NCI-H748 treated with DMSO at 0.1 percent for 48 hours (cell line): ENCODE results near the gene CFAP73.
"Not testable (repeated sequence)": the region's sequence is repeated elsewhere in the genome, so short reads cannot be mapped to it uniquely, and the experiment has no call there.

ENCODE experiments used
- DNase-seq: peaks from one replicate; lab custom pipeline; 2025; lab: John Stamatoyannopoulos, UW

CFAP73 gene

GRCh38 chr12:113119980-113120669 lies 29.4 kb upstream of the CFAP73 start:
- no peak for DNase-seq

- DNase-seq: no peak
Observed at GRCh38 chr12:113120670-113121370, 28.7 kb upstream of the CFAP73 start.

- no peak for DNase-seq
Observed at GRCh38 chr12:113127791-113128199, 21.7 kb upstream of the CFAP73 start.

GRCh38 chr12:113128802-113129663 lies 20.5 kb upstream of the CFAP73 start:
- no peak for DNase-seq

- no peak for DNase-seq
Observed at GRCh38 chr12:113129664-113130456, 19.7 kb upstream of the CFAP73 start.

- no peak for DNase-seq
Observed at GRCh38 chr12:113130457-113131135, 18.9 kb upstream of the CFAP73 start.

GRCh38 chr12:113131556-113131955 lies 18.0 kb upstream of the CFAP73 start:
- DNase-seq: no peak

GRCh38 chr12:113133036-113133435 lies 16.5 kb upstream of the CFAP73 start:
- DNase-seq: no peak

GRCh38 chr12:113133666-113134065 lies 15.9 kb upstream of the CFAP73 start:
- no peak for DNase-seq

- no peak for DNase-seq
Observed at GRCh38 chr12:113134071-113134470, 15.5 kb upstream of the CFAP73 start.

- no peak for DNase-seq
Observed at GRCh38 chr12:113134521-113134951, 15.0 kb upstream of the CFAP73 start.

GRCh38 chr12:113135178-113136127 lies 14.1 kb upstream of the CFAP73 start, which contains the start of gene RASAL1:
TSS of gene RASAL1 (minus strand) at chr12:113135761. CDS start at chr12:113135462, 299 bp downstream.
- peak; percentile 65 for DNase-seq

- no peak for DNase-seq
Observed at GRCh38 chr12:113136128-113136989, 13.2 kb upstream of the CFAP73 start.

GRCh38 chr12:113136990-113137511 lies 12.5 kb upstream of the CFAP73 start:
- no peak for DNase-seq

GRCh38 chr12:113137861-113138783 lies 11.4 kb upstream of the CFAP73 start:
- no peak for DNase-seq

GRCh38 chr12:113138826-113139225 lies 10.7 kb upstream of the CFAP73 start:
- no peak for DNase-seq

GRCh38 chr12:113140706-113141105 lies 8.8 kb upstream of the CFAP73 start:
- no peak for DNase-seq

- not testable (repeated sequence) for DNase-seq
Observed at GRCh38 chr12:113141716-113142115, 7.8 kb upstream of the CFAP73 start.
